Lower leg skin (tissue), 3 donors: Measurements from ENCODE around the gene CFAP299.

Experiments used
- CTCF ChIP-seq, 3 donors: fragments of 450-650 bp; IDR thresholded peaks; one replicate each; pipeline ENCODE4 v1.5.1; 2016; ENCODE audit warnings: antibody characterized with exemption in 3 of 3, mild to moderate bottlenecking in 3 of 3, moderate library complexity in 2 of 3
- POLR2A ChIP-seq, 2 donors: fragments of 450-650 bp; IDR thresholded peaks; one replicate each; pipeline ENCODE4 v1.6.1; 2016 to 2017; ENCODE audit warnings: antibody characterized with exemption in 2 of 2, mild to moderate bottlenecking in 1 of 2, moderate library complexity in 1 of 2

- TF ChIP-seq CTCF (IDR thresholded peaks at IDR 0.05) = no peak
- no peak for TF ChIP-seq POLR2A (IDR thresholded peaks at IDR 0.05)
These were observed 251.2 kb downstream of the CFAP299 start for GRCh38 chr4:80586716-80587115.
